ENCODE data around the gene RNF103. TPM values are rescaled to one million over a fixed set of nuclear protein-coding genes. Genes with fewer than 3 reads are reported as not detected.
A peak's percentile ranks its signal among the peaks of the same experiment; 100 is the strongest.

RNF103 gene
- total and polyA plus RNA-seq, 2 donors (not counting 3 experiments of a cell fraction or from before 2014, with no cell fraction given) = 15.6 to 24.2 TPM

DNA sequence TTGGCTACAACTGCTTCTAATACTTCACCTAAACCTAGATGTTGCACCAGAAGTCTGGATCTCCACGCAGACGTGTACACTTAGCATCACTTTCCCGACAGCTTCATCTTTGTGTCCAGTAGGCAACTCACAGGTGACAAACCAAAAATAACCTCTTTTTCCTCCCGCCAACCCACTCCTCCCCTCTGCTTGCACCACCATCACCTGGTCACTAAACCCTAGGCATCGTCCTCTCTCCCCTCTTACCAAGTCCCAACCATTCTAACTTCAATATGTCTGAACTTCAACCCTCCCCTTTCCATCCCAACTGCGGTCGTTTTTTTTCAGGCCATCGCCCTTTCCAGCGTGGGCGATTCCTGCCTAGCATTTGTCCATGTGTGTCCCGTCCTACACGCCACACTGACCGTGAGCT is 60.0 kb downstream of the RNF103 start:
- Histone ChIP-seq H3K4me2 (ENCODE audit: insufficient read depth, low read length) (peak overlapping the region; percentile 51), H3K36me3 (ENCODE audit: control insufficient read depth in 2 of 2, extremely low read depth in 1 of 2, insufficient read depth in 2 of 2, low read length in 2 of 2) (no peaks in the 10 kb centered on the region), H3K27ac (ENCODE audit: insufficient read depth, low read depth, low read length) (peak overlapping the region; percentile 97), H3K9me1 (replicated peaks; ENCODE audit: control insufficient read depth, extremely low read depth, insufficient read depth, low read length) (no peaks in the 10 kb centered on the region), H3K4me1 (ENCODE audit: control insufficient read depth, extremely low read depth, insufficient read depth, low read length) (peaks cover 6% of the 10 kb centered on the region), H2AFZ (ENCODE audit: low read depth, low read length) (peak overlapping the region; percentile 80), H3K79me2 (ENCODE audit: control insufficient read depth, insufficient read depth, low read length) (peaks cover 28% of the 10 kb centered on the region), H3K9ac (replicated peaks; ENCODE audit: extremely low read depth, insufficient read depth, low read length) (peak overlapping the region; percentile 97), H4K20me1 (replicated peaks; ENCODE audit: control insufficient read depth, extremely low read depth, insufficient read depth, low read length) (no peaks in the 10 kb centered on the region), H3K27me3 (ENCODE audit: control insufficient read depth in 2 of 2, insufficient read depth in 2 of 2, low read length in 2 of 2) (no peaks in the 10 kb centered on the region), H3K9me3 (replicated peaks; ENCODE audit: control insufficient read depth, insufficient read depth, low read length) (no peaks in the 10 kb centered on the region), H3K4me3 (replicated peaks in 1 of 3; ENCODE audit: insufficient read depth in 1 of 3, low read depth in 1 of 3, low read length in 3 of 3) (no peak overlapping the region)
- DNase-seq (ENCODE audit: low read depth, low spot score) (no peak), FAIRE-seq (no peak)
- intact Hi-C loops (cut with micrococcal nuclease) (loop anchor here (1.0 to 2.0 kb wide), 3 partner anchors 21 to 123 kb away; partner anchors contain the start of gene KDM3A), dilution Hi-C loops (cut with MboI; ENCODE audit: extremely low pct_ligation_motif_present, low sequenced_read_pairs) (no loop called here)
- TF ChIP-seq FOS (IDR thresholded peaks at IDR 0.05; ENCODE audit: borderline replicate concordance, insufficient read depth, low read length) = no peak
- ChIA-PET CTCF (interaction anchor here (1.2 kb wide), 1 partner anchor 123 kb away, joined by 3 read pairs; the partner anchor contains the start of gene KDM3A), POLR2A (no interaction called here)
- TSS peak; percentile 83 for BruUV-seq (replicated peaks)

- H2AFZ ChIP-seq (ENCODE audit: low read depth, low read length) = peak within 1 kb of the TSS; percentile 80
- BruUV-seq (replicated peaks) = no TSS peak
- ChIA-PET CTCF (interaction anchor here (1.0 to 1.2 kb wide), 2 partner anchors 59 to 122 kb away, joined by 3 to 4 read pairs; partner anchors contain the start of gene KDM3A), POLR2A (interaction anchor here (1.1 to 1.4 kb wide), 3 partner anchors 21 to 122 kb away, joined by 4 read pairs; partner anchors contain the start of gene KDM3A)
- TF ChIP-seq POLR2A (IDR thresholded peaks at IDR 0.05; ENCODE audit: low read depth, low read length) = peak; percentile 84
- TF ChIP-seq POLR2AphosphoS5 (IDR thresholded peaks at IDR 0.05; ENCODE audit: insufficient read depth, low read depth, low read length) = peak; percentile 70
- TF ChIP-seq, protein P1, sequence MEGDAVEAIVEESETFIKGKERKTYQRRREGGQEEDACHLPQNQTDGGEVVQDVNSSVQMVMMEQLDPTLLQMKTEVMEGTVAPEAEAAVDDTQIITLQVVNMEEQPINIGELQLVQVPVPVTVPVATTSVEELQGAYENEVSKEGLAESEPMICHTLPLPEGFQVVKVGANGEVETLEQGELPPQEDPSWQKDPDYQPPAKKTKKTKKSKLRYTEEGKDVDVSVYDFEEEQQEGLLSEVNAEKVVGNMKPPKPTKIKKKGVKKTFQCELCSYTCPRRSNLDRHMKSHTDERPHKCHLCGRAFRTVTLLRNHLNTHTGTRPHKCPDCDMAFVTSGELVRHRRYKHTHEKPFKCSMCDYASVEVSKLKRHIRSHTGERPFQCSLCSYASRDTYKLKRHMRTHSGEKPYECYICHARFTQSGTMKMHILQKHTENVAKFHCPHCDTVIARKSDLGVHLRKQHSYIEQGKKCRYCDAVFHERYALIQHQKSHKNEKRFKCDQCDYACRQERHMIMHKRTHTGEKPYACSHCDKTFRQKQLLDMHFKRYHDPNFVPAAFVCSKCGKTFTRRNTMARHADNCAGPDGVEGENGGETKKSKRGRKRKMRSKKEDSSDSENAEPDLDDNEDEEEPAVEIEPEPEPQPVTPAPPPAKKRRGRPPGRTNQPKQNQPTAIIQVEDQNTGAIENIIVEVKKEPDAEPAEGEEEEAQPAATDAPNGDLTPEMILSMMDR (IDR thresholded peaks at IDR 0.05; ENCODE audit: extremely low read depth in 1 of 2, insufficient read depth in 1 of 2, low read depth in 1 of 2, low read length in 2 of 2) = no peak
- peak; percentile 95 for TF ChIP-seq JUN (IDR thresholded peaks at IDR 0.05; ENCODE audit: borderline replicate concordance, insufficient read depth, insufficient read length, low read depth)
- TF ChIP-seq, protein P2, sequence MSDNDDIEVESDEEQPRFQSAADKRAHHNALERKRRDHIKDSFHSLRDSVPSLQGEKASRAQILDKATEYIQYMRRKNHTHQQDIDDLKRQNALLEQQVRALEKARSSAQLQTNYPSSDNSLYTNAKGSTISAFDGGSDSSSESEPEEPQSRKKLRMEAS (IDR thresholded peaks at IDR 0.05; ENCODE audit: insufficient read depth, insufficient read length) = peak; percentile 88
- no peak for TF ChIP-seq EZH2 (IDR thresholded peaks at IDR 0.05; ENCODE audit: borderline replicate concordance, low read depth, low read length, severe bottlenecking)
- no peak for TF ChIP-seq FOS (IDR thresholded peaks at IDR 0.05; ENCODE audit: borderline replicate concordance, insufficient read depth, low read length)
- TF ChIP-seq MYC (IDR thresholded peaks at IDR 0.05; ENCODE audit: low read depth, low read length) = peak; percentile 23
- no peak for TF ChIP-seq GATA2 (IDR thresholded peaks at IDR 0.05; ENCODE audit: insufficient read depth, insufficient read length, low read depth, low read length)
- no peaks in the 10 kb centered on the region for H3K9me3 ChIP-seq (replicated peaks; ENCODE audit: control insufficient read depth, insufficient read depth, low read length)
- peak within 1 kb of the TSS; percentile 76 to 96 (median 78) for H3K4me3 ChIP-seq (replicated peaks in 1 of 3; ENCODE audit: insufficient read depth in 1 of 3, low read depth in 1 of 3, low read length in 3 of 3)
- H3K9ac ChIP-seq (replicated peaks; ENCODE audit: extremely low read depth, insufficient read depth, low read length) = peak within 1 kb of the TSS; percentile 97
- intact Hi-C loops (cut with micrococcal nuclease) = loop anchor here (1.0 to 2.0 kb wide), 3 partner anchors 21 to 122 kb away; partner anchors contain the start of gene KDM3A
- H3K4me1 ChIP-seq (ENCODE audit: control insufficient read depth, extremely low read depth, insufficient read depth, low read length) = peaks cover 6% of the 10 kb centered on the region
- no peaks in the 10 kb centered on the region for H3K9me1 ChIP-seq (replicated peaks; ENCODE audit: control insufficient read depth, extremely low read depth, insufficient read depth, low read length)
- H3K79me2 ChIP-seq (ENCODE audit: control insufficient read depth, insufficient read depth, low read length) = peaks cover 34% of the 10 kb centered on the region
- DNase-seq (ENCODE audit: low read depth, low spot score) = peak; percentile 98
- no peaks in the 10 kb centered on the region for H3K27me3 ChIP-seq (ENCODE audit: control insufficient read depth in 2 of 2, insufficient read depth in 2 of 2, low read length in 2 of 2)
- FAIRE-seq = peak; percentile 90
- dilution Hi-C loops (cut with MboI; ENCODE audit: extremely low pct_ligation_motif_present, low sequenced_read_pairs) = no loop called here
- H3K4me2 ChIP-seq (ENCODE audit: insufficient read depth, low read length) = peak within 1 kb of the TSS; percentile 92
- H3K27ac ChIP-seq (ENCODE audit: insufficient read depth, low read depth, low read length) = peak within 1 kb of the TSS; percentile 97
- H3K36me3 ChIP-seq (ENCODE audit: control insufficient read depth in 2 of 2, extremely low read depth in 1 of 2, insufficient read depth in 2 of 2, low read length in 2 of 2) = no peaks in the 10 kb centered on the region
- no peaks in the 10 kb centered on the region for H4K20me1 ChIP-seq (replicated peaks; ENCODE audit: control insufficient read depth, extremely low read depth, insufficient read depth, low read length)
Observed at GRCh38 chr2:86562922-86563649, 60.6 kb downstream of the RNF103 start, which contains the start of gene CHMP3. Gene CHMP3 (minus strand): TSS chr2:86563443. CDS start chr2:86563348, 95 bp downstream.

Measured in endothelial cell of umbilical vein (primary cell).